ENCODE data around the gene GNG2.

DNA sequence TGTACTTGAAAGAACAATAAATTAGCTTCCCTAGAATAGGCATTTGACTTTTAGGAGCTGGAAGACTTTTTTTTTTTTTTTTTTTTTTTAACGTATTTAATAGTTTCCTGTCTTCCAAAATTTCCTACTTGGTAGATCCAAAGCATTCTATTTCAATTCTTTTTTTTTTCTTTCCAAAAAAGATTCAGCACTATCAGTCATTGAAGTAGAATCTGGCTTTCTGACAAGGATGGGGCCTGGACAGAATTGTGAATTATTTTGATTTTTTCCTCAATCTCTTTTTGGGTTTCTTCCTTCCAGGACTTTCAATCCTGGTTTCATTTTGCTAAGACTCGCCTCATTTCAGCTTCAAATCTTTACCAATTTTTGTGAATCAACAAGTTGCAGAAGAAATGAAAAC is 21.2 kb downstream of the GNG2 start:
- TF ChIP-seq, protein P1, sequence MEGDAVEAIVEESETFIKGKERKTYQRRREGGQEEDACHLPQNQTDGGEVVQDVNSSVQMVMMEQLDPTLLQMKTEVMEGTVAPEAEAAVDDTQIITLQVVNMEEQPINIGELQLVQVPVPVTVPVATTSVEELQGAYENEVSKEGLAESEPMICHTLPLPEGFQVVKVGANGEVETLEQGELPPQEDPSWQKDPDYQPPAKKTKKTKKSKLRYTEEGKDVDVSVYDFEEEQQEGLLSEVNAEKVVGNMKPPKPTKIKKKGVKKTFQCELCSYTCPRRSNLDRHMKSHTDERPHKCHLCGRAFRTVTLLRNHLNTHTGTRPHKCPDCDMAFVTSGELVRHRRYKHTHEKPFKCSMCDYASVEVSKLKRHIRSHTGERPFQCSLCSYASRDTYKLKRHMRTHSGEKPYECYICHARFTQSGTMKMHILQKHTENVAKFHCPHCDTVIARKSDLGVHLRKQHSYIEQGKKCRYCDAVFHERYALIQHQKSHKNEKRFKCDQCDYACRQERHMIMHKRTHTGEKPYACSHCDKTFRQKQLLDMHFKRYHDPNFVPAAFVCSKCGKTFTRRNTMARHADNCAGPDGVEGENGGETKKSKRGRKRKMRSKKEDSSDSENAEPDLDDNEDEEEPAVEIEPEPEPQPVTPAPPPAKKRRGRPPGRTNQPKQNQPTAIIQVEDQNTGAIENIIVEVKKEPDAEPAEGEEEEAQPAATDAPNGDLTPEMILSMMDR (IDR thresholded peaks at IDR 0.05; ENCODE audit: low read length): no peak
- TF ChIP-seq EZH2 (optimal IDR thresholded peaks at IDR 0.05; ENCODE audit: low read depth, low read length): no peak

Measured in MM.1S (cell line).